Suprapubic skin (tissue), 4 donors: ENCODE results near the gene SLC51B.

Experiments
- EP300 ChIP-seq: sonication (generic); formaldehyde crosslinking; IDR thresholded peaks from one replicate; pipeline ENCODE4 v1.6.1; 2017; ENCODE audit warnings: antibody characterized with exemption
- POLR2A ChIP-seq, 2 donors: fragments of 450-650 bp; IDR thresholded peaks; one replicate each; pipeline ENCODE4 v1.6.1; 2017; ENCODE audit warnings: antibody characterized with exemption in 2 of 2, mild to moderate bottlenecking in 2 of 2, moderate library complexity in 2 of 2
- POLR2AphosphoS5 ChIP-seq, 3 donors: sonication (generic); formaldehyde crosslinking; IDR thresholded peaks; one replicate each; pipeline ENCODE4 v1.6.1; 2017; ENCODE audit warnings: antibody characterized with exemption in 3 of 3
- TF ChIP-seq, protein P1 (sequence below), 2 donors: fragments of 200-600 bp in 1 of 2; fragments of 450-650 bp in 1 of 2; sonication (generic) in 1 of 2; IDR thresholded peaks; one replicate each; pipeline ENCODE4 v1.5.1; 2016 to 2019; ENCODE audit warnings: antibody characterized with exemption in 2 of 2, mild to moderate bottlenecking in 1 of 2, moderate library complexity in 1 of 2

DNA sequence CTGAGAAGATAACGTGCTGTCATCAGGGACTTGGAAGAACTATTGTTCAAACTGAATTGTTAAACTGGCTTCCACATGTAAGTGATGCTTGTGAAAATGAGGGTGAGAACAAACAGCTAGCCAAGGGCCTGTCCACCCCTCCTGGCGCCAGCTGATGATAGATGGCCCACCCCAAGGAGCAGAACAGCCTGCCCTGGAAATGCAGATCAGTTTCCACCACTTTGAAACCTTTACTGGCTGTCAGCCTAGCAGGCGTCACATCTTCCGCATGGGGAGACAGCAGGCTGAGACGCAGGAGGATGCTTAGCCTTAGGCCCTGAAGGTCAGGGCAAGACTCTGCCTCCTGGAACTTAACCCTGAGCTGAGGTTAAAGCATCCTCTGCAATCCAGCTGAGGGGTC is 6.4 kb upstream of the SLC51B start:
- TF ChIP-seq, protein P1, sequence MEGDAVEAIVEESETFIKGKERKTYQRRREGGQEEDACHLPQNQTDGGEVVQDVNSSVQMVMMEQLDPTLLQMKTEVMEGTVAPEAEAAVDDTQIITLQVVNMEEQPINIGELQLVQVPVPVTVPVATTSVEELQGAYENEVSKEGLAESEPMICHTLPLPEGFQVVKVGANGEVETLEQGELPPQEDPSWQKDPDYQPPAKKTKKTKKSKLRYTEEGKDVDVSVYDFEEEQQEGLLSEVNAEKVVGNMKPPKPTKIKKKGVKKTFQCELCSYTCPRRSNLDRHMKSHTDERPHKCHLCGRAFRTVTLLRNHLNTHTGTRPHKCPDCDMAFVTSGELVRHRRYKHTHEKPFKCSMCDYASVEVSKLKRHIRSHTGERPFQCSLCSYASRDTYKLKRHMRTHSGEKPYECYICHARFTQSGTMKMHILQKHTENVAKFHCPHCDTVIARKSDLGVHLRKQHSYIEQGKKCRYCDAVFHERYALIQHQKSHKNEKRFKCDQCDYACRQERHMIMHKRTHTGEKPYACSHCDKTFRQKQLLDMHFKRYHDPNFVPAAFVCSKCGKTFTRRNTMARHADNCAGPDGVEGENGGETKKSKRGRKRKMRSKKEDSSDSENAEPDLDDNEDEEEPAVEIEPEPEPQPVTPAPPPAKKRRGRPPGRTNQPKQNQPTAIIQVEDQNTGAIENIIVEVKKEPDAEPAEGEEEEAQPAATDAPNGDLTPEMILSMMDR (IDR thresholded peaks at IDR 0.05): no peak
- TF ChIP-seq POLR2A (IDR thresholded peaks at IDR 0.05) (no peak), EP300 (no peak), POLR2AphosphoS5 (IDR thresholded peaks at IDR 0.05) (no peak)
